GM19324 (cell line): ENCODE results near the gene LRP4.
"Not testable (repeated sequence)": the region's sequence is repeated elsewhere in the genome, so short reads cannot be mapped to it uniquely, and the experiment has no call there.

Experiments
- ATAC-seq: cut with Tn5 transposase; IDR thresholded peaks from one replicate; pipeline ENCODE4 v1.9.1; 2021; ENCODE audit warnings: mild to moderate bottlenecking, moderate library complexity; ENCODE audit not compliant: unreplicated experiment, low FRiP score

LRP4 gene

GRCh38 chr11:46918083-46918787, at the start of gene LRP4:
Gene LRP4, minus strand, starts transcription at chr11:46918550. Its CDS starts 171 bp downstream, at chr11:46918379.
- no peak for ATAC-seq

GRCh38 chr11:46967962-46968361, 49.6 kb upstream of the LRP4 start:
- no peak for ATAC-seq

GRCh38 chr11:46966773-46967172, 48.4 kb upstream of the LRP4 start:
- ATAC-seq: no peak

- no peak for ATAC-seq
Observed at GRCh38 chr11:46963844-46964243, 45.5 kb upstream of the LRP4 start.

GRCh38 chr11:46961886-46962285, 43.5 kb upstream of the LRP4 start:
- ATAC-seq: not testable (repeated sequence)

DNA sequence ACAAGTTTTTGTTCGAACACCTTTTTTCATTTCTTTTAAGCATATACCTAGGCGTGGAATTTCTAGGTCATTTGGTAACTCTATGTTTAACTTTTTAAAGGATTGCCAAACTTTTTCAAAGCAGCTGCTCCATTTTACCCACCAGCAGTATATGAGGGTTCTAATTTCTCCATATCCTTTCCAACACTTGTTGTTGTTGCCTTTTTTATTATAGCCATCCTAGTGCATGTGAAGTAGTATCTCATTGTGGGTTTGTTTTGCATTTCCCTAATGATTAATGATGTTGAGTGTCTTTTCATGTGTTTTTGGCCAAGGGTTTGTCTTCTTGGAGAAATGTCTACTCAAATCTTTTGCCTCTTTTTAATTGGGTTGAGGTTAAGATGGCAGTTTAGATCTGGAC, 42.7 kb upstream of the LRP4 start:
- ATAC-seq: no peak

GRCh38 chr11:46958777-46959176, 40.4 kb upstream of the LRP4 start:
- ATAC-seq: no peak

GRCh38 chr11:46953093-46953492, 34.7 kb upstream of the LRP4 start:
- no peak for ATAC-seq

DNA sequence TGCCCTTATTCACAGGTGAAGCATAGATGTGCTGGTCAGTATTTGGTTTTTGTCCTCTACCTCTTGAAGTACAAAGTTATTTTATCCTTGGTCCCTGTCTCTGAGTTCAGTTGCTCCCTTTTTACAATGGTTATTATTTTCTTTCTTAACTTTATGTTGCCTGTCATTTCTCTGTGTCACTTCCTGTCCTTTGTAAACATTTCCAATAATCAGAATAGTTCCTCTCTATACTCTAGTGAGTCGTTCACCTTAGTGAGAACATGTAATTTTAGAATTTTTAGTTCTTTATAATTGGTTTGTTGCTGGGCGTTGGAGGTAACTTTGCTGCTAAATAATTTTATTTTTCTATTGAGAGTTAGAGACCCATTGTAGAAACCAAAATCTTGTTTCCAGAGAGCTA, 34.2 kb upstream of the LRP4 start:
- ATAC-seq: no peak

DNA sequence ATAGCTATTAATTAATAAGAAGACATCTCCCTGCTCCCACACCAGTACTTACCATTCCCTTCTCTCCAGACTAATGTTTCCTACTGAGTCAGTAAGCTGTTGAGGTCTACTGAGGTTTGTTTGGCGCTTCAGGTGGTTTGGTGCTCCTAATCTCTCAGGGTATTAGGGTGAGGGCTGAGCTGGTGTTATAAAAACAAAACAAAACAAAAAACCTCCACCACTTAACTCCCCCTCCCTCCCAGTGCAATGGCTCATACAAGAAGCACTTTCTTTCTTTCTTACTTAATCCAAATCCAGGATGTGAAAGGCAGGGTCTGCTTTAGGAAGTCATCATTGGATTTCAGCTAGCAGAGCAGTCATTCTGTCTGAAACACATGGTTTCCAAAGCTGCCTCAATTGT, 33.5 kb upstream of the LRP4 start:
- ATAC-seq: no peak

DNA sequence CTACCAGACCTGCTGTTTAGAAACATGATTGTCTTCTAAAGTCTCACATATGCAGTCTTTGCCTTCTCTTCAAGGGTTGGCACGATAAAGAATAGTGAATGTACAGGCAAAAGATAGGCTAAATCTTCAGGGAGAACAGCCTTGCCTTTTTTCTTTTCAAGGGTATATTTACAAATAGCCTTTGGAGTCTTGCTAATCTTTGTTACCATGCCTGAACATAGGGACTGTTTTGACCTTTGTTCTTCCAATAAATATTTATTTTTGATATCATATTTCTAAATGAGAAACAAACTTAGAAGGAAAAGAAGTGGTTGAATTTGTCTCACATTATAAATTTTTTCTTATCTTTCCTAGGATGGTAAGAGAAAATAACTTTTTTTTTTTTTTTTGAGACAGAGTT, 30.9 kb upstream of the LRP4 start:
- no peak for ATAC-seq

- no peak for ATAC-seq
Observed at GRCh38 chr11:46948378-46949131, 30.2 kb upstream of the LRP4 start.

GRCh38 chr11:46947399-46948077, 29.2 kb upstream of the LRP4 start:
- ATAC-seq: no peak

DNA sequence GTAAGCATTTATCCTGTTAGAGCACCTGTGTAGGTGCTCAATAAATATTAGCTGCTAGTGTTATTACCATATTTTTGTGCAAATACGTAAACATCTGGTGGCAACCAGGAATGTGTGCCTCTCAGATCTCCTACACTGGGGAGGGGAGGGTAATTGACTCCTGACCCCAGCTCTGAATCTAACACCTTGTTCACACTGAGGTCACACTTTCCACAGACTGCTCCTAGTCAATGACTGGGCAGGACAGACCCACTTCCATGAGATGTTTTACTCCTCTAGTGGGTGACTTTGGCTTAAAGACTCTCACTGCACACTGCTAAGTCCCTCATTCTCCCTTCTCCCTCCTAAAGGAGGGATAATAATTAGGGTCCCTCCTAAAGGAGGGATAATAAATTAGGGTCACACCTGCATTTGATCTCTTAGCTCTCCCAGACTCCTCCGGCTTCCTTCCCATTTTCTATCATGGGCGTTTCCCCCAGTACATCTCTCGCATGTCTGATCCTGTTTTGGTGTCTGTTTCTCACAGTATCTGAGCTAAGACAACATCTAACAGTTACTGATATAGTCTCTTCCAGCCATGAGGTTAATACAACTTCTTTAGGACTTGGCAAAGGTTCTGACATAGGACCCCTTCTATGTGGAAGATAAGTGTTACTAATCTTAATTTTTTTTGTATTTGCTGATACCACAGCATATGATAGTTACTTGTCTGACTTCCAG, 26.2 kb upstream of the LRP4 start:
- no peak for ATAC-seq

DNA sequence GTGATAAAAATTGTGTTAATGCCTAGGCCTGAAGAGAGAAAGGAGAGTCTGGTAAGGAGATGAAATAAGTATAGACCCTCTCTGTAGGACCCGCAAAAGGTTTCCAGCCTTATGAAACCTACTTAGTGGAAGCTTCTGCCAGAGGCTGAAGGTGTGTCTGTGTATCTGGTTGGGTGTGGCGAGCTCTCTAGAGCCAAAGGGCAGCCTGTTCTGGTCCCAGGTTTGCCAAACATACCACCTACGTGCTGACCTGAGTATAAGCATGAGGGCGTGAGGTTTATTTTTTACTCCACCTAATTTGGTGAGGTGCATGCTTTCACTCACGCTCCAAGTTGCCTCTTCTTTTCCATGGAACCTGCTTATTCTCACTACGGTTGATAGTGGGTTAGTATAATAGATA, 23.8 kb upstream of the LRP4 start:
- no peak for ATAC-seq

GRCh38 chr11:46936138-46937110, 18.1 kb upstream of the LRP4 start, which contains the start of gene CSTPP1:
Gene CSTPP1, plus strand, starts transcription at chr11:46936761. Its CDS starts 45 bp downstream, at chr11:46936806.
- peak; percentile 82 for ATAC-seq

GRCh38 chr11:46930089-46930488, 11.7 kb upstream of the LRP4 start:
- ATAC-seq: no peak

GRCh38 chr11:46928701-46929100, 10.4 kb upstream of the LRP4 start:
- ATAC-seq: not testable (repeated sequence)

GRCh38 chr11:46927928-46928327, 9.6 kb upstream of the LRP4 start:
- ATAC-seq: not testable (repeated sequence)

GRCh38 chr11:46920755-46921154, 2.4 kb upstream of the LRP4 start:
- no peak for ATAC-seq
